ENCODE measurements around the gene DLG2. TPM values are rescaled to one million over a fixed set of nuclear protein-coding genes. Genes with fewer than 3 reads are reported as not detected.

Gene DLG2
- total and polyA plus RNA-seq, 2 of the 8 experiments (the other 6 are each of a cell fraction or from before 2014, with no cell fraction given), result 1.7 to 14.3 TPM

DNA sequence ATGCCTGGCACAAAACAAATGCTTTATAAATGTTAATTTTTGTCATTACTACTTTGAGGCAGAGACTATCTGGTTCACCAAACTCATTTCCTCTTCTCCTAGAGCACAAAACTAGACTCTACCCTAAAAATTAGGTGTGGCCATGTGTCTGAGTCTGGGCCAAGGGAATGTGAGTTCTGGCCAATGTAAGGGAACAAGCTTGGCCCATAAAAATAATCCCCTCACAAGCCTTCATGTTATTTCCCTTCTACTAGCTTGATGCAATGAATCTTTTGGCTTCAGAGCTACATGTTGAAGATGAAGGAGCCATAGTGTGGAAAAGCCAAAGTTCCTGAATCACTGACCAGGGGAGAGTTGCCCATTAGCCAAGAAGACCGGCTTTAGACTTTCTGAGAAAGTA lies 1934.5 kb downstream of the DLG2 start:
- Histone ChIP-seq H4K8ac (ENCODE audit: extremely low read depth, insufficient read depth, low read length) (no peak overlapping the region), H3K9ac (replicated peaks in 1 of 4; ENCODE audit: extremely low read depth in 1 of 4, low read depth in 3 of 4, low read length in 3 of 4) (no peak overlapping the region), H3K4me3 (ENCODE audit: extremely low read depth in 1 of 4, insufficient read depth in 2 of 4, low read depth in 3 of 4, low read length in 4 of 4) (no peak overlapping the region), H3K14ac (ENCODE audit: insufficient read length) (no peak overlapping the region), H3K9me3 (ENCODE audit: insufficient read depth in 2 of 2, low read depth in 1 of 2, low read length in 1 of 2) (no peaks in the 10 kb centered on the region), H4K5ac (ENCODE audit: insufficient read length, low read depth, low read length) (no peak overlapping the region), H4K91ac (replicated peaks; ENCODE audit: insufficient read length, low read length) (no peak overlapping the region), H3K56ac (replicated peaks; ENCODE audit: insufficient read length, low read depth, low read length) (no peak overlapping the region), H3K79me2 (ENCODE audit: control insufficient read depth in 1 of 2, insufficient read depth in 2 of 2, low read length in 2 of 2) (no peaks in the 10 kb centered on the region), H3K18ac (ENCODE audit: extremely low read depth, low read length) (no peak overlapping the region), H3K23ac (ENCODE audit: insufficient read length) (no peak overlapping the region), H3K27me3 (replicated peaks in 1 of 4; ENCODE audit: control insufficient read depth in 3 of 4, extremely low read depth in 1 of 4, insufficient read depth in 3 of 4, low read length in 3 of 4) (no peaks in the 10 kb centered on the region), H3K27ac (ENCODE audit: low read depth, low read length) (no peak overlapping the region), H2AFZ (ENCODE audit: low read length) (no peak overlapping the region), H2BK120ac (replicated peaks; ENCODE audit: low read depth, low read length) (no peak overlapping the region), H2BK5ac (ENCODE audit: low read depth, low read length) (no peak overlapping the region), H3K79me1 (ENCODE audit: low read depth, low read length) (no peaks in the 10 kb centered on the region; the same call in 1 of the 2 replicates), H2BK20ac (ENCODE audit: low read length) (no peak overlapping the region), H3K36me3 (ENCODE audit: control insufficient read depth in 2 of 4, insufficient read depth in 4 of 4, low read length in 3 of 4) (no peaks in the 10 kb centered on the region), H3K4ac (replicated peaks; ENCODE audit: insufficient read length, low read depth, low read length) (no peak overlapping the region), H3K4me2 (ENCODE audit: insufficient read depth in 1 of 2, low read depth in 2 of 2, low read length in 2 of 2) (no peak overlapping the region), H2BK12ac (ENCODE audit: low read depth, low read length) (no peak overlapping the region), H3K4me1 (replicated peaks in 1 of 4; ENCODE audit: control insufficient read depth in 3 of 4, insufficient read depth in 4 of 4, low read length in 3 of 4) (peaks cover 0 to 5% (median 1%) of the 10 kb centered on the region in 4 experiments; a peak in 1 of 7 replicates), H4K20me1 (replicated peaks in 1 of 2; ENCODE audit: control insufficient read depth in 1 of 2, insufficient read depth in 2 of 2, low read length in 2 of 2) (no peaks in the 10 kb centered on the region), H3K23me2 (ENCODE audit: low read depth, low read length) (no peaks in the 10 kb centered on the region), H2AK5ac (ENCODE audit: low read depth, low read length) (no peak overlapping the region), H2BK15ac (ENCODE audit: low read length) (no peak overlapping the region)
- DNase-seq (ENCODE audit: low read depth in 1 of 2, low spot score in 2 of 2) (no peak), FAIRE-seq (no peak)
- ChIA-PET POLR2A (ENCODE audit: partially characterized antibody) (interaction anchor here (0.9 kb wide), 1 partner anchor 13 kb away, joined by 3 read pairs; no protein-coding TSS in a partner anchor), CTCF (ENCODE audit: partially characterized antibody) (interaction anchor here (0.9 to 1.8 kb wide), 5 partner anchors 13 to 401 kb away, joined by 3 to 5 read pairs (median 3); no protein-coding TSS in a partner anchor)
- 75% methylated on average over 1 of the region's 1 CpG; no CpG with 5 or more reads in 1 of the 2 experiments for WGBS, 2 experiments (ENCODE audit: extremely low coverage in 1 of 2, insufficient coverage in 1 of 2, insufficient read length in 1 of 2, insufficient replicate concordance in 2 of 2, low coverage in 1 of 2, low lambda C conversion rate in 2 of 2, missing lambda C conversion rate in 1 of 2)
- TF ChIP-seq RXRA (IDR thresholded peaks at IDR 0.05; ENCODE audit: insufficient read depth, low read depth, low read length), result no peak
- TF ChIP-seq ASH2L (IDR thresholded peaks at IDR 0.05; ENCODE audit: low read length), result no peak
- no peak for TF ChIP-seq SIN3A (conservative IDR thresholded peaks at IDR 0.05 in 1 of 2, IDR thresholded peaks at IDR 0.05 in 1 of 2; ENCODE audit: low read depth in 1 of 2, low read length in 2 of 2)
- no peak for TF ChIP-seq SAP30 (IDR thresholded peaks at IDR 0.05; ENCODE audit: insufficient read depth, insufficient replicate concordance, low read length)
- TF ChIP-seq TAF1 (IDR thresholded peaks at IDR 0.05; ENCODE audit: low read depth, low read length), result no peak
- no peak for TF ChIP-seq SP1 (IDR thresholded peaks at IDR 0.05; ENCODE audit: low read depth, low read length)
- TF ChIP-seq, protein P1, sequence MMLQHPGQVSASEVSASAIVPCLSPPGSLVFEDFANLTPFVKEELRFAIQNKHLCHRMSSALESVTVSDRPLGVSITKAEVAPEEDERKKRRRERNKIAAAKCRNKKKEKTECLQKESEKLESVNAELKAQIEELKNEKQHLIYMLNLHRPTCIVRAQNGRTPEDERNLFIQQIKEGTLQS (IDR thresholded peaks at IDR 0.05; ENCODE audit: insufficient read depth, low read depth, low read length), result no peak
- no peak for TF ChIP-seq CHD1 (IDR thresholded peaks at IDR 0.05; ENCODE audit: low read depth, low read length)
- TF ChIP-seq JUND (IDR thresholded peaks at IDR 0.05; ENCODE audit: low read length), result no peak
- TF ChIP-seq POLR2A (IDR thresholded peaks at IDR 0.05; ENCODE audit: control extremely low read depth in 1 of 2, low read depth in 2 of 2, low read length in 2 of 2), result no peak
- TF ChIP-seq SP2 (IDR thresholded peaks at IDR 0.05; ENCODE audit: low read length), result no peak
- TF ChIP-seq JUN (IDR thresholded peaks at IDR 0.05; ENCODE audit: low read depth, low read length), result no peak
- TF ChIP-seq POLR2AphosphoS5 (IDR thresholded peaks at IDR 0.05; ENCODE audit: low read depth, low read length), result no peak
- no peak for TF ChIP-seq TBP (IDR thresholded peaks at IDR 0.05; ENCODE audit: low read depth, low read length)
- no peak for TF ChIP-seq KDM1A (IDR thresholded peaks at IDR 0.05; ENCODE audit: borderline replicate concordance, low read length)
